HK-2 (cell line): ENCODE measurements around the gene PDS5B.
"Not testable (repeated sequence)": the region's sequence is repeated elsewhere in the genome, so short reads cannot be mapped to it uniquely, and the experiment has no call there.

Source experiments
- DNase-seq: peaks from one replicate; pipeline ENCODE4 v3.0.0-alpha.2; 2018; ENCODE audit not compliant: unreplicated experiment

PDS5B gene

GRCh38 chr13:32791545-32792172 is 205.4 kb downstream of the PDS5B start:
- no peak for DNase-seq

- no peak for DNase-seq
Observed at GRCh38 chr13:32796754-32797153, 210.5 kb downstream of the PDS5B start.

GRCh38 chr13:32802159-32802558 is 215.9 kb downstream of the PDS5B start:
- no peak for DNase-seq

DNA sequence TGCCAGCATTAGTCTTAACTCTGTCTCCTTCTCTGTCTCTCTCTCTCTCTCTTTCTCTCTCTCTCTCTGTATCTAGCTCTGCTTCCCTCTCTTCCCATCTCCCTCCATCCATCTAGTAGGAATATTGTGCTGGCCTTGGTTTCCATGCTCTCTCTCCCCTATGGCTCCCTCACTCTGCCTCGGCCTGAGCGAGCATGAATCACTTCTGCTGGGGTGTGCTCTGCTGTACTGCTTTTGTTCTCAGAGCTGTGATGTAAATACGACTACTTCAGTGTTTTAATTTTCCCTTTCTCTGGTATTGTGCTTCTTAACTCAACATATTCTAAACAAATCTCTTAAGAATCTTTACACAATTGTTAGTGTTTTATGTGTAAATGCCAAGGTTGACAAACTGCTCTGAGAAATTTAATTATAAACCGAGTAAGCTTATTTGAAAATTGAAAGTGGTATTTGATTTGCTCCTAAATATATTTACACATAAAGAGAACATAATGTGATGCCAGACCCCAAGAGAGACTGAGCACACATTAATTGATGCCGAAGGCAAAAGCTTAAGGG is 218.5 kb downstream of the PDS5B start:
- no peak for DNase-seq

DNA sequence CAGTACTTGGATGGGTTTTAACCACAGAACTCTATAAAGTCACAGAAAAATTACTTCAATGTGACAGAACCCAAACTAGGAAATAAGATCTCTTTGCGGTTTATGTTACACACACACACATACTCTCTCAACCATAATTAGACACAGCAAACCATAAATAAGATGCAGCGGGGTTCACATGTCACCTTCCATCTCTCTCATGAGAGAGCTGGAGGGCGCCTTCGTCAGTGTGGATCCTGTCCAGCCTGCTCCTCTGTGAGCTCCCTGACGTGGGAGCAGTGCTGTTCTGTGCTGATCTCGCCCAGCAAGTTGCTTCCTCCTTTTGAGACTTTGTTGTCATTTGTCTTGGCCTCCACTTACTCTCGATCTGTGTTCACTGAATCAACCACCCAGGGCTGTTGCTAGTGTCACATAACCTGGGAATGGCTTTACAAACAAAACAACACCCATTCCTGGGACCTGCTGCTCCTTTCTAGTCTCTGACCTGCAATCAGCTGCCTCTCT is 225.1 kb downstream of the PDS5B start:
- DNase-seq = no peak

- DNase-seq = no peak
Observed at GRCh38 chr13:32821149-32821688, 235.0 kb downstream of the PDS5B start.

DNA sequence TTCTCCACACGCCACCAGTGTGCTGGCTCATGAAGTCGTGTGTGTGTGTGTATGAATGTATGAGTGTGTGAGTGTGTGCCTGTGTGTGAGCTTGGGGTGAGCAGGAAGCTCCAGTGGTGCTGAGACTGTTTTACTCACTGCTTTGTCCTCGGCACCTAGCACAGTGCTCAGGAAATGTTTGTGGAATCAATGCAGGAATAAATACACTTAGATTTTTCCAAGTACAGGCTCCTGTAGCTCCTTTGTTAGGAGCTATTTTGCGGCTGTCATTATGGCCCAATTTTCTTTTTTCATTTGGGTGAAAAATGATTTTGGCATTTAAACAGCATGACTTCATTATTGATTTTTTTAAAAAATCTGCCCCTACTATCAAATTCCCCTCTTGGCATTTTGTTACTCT is 236.5 kb downstream of the PDS5B start:
- DNase-seq = no peak

GRCh38 chr13:32823597-32823996 is 237.3 kb downstream of the PDS5B start:
- no peak for DNase-seq

- DNase-seq = no peak
Observed at GRCh38 chr13:32824061-32824460, 237.8 kb downstream of the PDS5B start.

GRCh38 chr13:32824675-32825074 is 238.4 kb downstream of the PDS5B start:
- DNase-seq = peak; percentile 67

DNA sequence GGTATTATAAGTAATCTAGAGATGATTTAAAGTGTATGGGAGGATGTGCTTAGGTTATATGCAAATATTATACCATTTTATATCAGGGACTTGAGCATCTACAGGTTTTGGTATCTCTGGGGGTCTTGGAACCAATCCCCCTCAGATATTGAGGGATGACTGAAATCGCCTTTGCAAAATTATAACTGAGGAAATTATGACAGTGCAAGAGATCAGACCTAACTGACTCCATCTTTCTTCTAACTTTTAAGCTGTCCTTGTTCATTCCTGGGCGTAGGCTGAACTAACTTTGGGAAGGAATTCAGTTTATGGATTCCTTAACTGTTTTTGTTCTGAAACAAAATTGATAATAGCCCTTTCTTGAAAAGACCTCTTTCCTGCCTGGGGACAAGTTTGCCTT is 239.2 kb downstream of the PDS5B start:
- DNase-seq = no peak

DNA sequence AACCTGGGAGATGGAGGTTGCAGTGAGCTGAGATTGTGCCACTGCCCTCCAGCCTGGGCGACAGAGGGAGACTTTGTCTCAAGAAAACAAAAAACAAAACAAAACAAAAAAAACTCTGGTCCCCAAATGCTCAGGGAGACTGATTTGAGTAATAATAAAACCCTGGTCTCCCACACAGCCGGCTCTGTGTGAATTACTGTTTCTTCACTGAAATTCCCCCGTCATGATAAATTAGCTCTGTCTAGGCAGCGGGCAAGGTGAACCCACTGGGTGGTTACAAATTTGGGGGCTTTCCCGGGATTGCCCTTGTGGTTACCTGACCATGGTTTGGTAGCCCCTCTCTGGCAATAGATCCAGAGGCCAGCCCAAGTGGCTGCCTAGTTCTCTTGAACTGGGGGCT is 240.1 kb downstream of the PDS5B start:
- DNase-seq = not testable (repeated sequence)
